Breast epithelium (tissue), 4 donors: ENCODE data around the gene LILRB2. TPM values are rescaled to one million over a fixed set of nuclear protein-coding genes. Genes with fewer than 3 reads are reported as not detected.
"Not testable (repeated sequence)": the region's sequence is repeated elsewhere in the genome, so short reads cannot be mapped to it uniquely, and the experiment has no call there.

ENCODE experiments used
- DNase-seq, 2 donors: peaks; one replicate each; pipeline ENCODE4 v3.0.0-alpha.2; 2019; ENCODE audit warnings: low spot score in 2 of 2
- H3K27ac ChIP-seq, 2 donors: fragments of 200-600 bp; sonication (generic) in 1 of 2; one replicate each; pipeline ENCODE4 v1.5.1; 2016 to 2019; ENCODE audit warnings: mild to moderate bottlenecking in 1 of 2
- H3K27me3 ChIP-seq, 2 donors: fragments of 200-600 bp; sonication (generic) in 1 of 2; one replicate each; pipeline versions ENCODE4 v1.5.1 to v1.6.0; 2017 to 2019; ENCODE audit warnings: control low read depth in 1 of 2, mild to moderate bottlenecking in 1 of 2
- H3K36me3 ChIP-seq: fragments of 200-600 bp; one replicate; pipeline ENCODE4 v1.5.1; 2019
- H3K4me1 ChIP-seq, 2 donors: fragments of 200-600 bp; sonication (generic); one replicate each; pipeline ENCODE4 v1.5.1; 2016 to 2019; ENCODE audit warnings: control low read depth in 1 of 2
- H3K4me3 ChIP-seq, 3 donors: fragments of 200-600 bp; sonication (generic); 1 replicate in 2 of 3; 2 replicates in 1 of 3; pipeline ENCODE4 v1.5.1; 2016 to 2019; ENCODE audit warnings: mild to moderate bottlenecking in 3 of 3, moderate library complexity in 2 of 3
- H3K9me3 ChIP-seq, 2 donors: fragments of 200-600 bp; sonication (generic) in 1 of 2; one replicate each; pipeline ENCODE4 v1.5.1; 2016 to 2019; ENCODE audit warnings: control low read depth in 1 of 2
- CTCF ChIP-seq, 3 donors: fragments of 450-650 bp; IDR thresholded peaks; one replicate each; pipeline ENCODE4 v1.5.1; 2016 to 2017; ENCODE audit warnings: antibody characterized with exemption in 3 of 3, mild to moderate bottlenecking in 3 of 3, moderate library complexity in 3 of 3
- POLR2A ChIP-seq: fragments of 450-650 bp; IDR thresholded peaks from one replicate; pipeline ENCODE4 v1.6.1; 2016; ENCODE audit warnings: antibody characterized with exemption, mild to moderate bottlenecking, moderate library complexity
- POLR2AphosphoS5 ChIP-seq, 3 donors: sonication (generic); formaldehyde crosslinking; IDR thresholded peaks; one replicate each; pipeline ENCODE4 v1.6.1; 2017; ENCODE audit warnings: antibody characterized with exemption in 3 of 3
- intact Hi-C: fragments of 100-400 bp; cut with DNase I; formaldehyde crosslinking; loops from one replicate; pipeline ENCODE4 v1.15.1; 2023; ENCODE audit warnings: low total_unique reads
- total RNA-seq, 3 donors: library from RNA; depleted of rRNA; stranded (reverse); fragments of >200 nt; gene quantifications; one replicate each; pipeline ENCODE4 v1.1.0, GENCODE V29; 2016

LILRB2 gene
- total RNA-seq, 3 donors from 2014 or later = 0.98 to 3.5 (median 1.8) TPM

GRCh38 chr19:54297759-54298305 is 16.9 kb upstream of the LILRB2 start:
- H3K9me3 ChIP-seq = peaks cover 0 to 10% of the 10 kb centered on the region in 2 donors
- no peaks in the 10 kb centered on the region for H3K36me3 ChIP-seq
- H3K4me1 ChIP-seq = no peaks in the 10 kb centered on the region
- DNase-seq = peak in 1 of 2 donors; percentile 25
- no peak overlapping the region for H3K4me3 ChIP-seq
- peaks cover 0 to 18% of the 10 kb centered on the region in 2 donors for H3K27me3 ChIP-seq
- TF ChIP-seq CTCF (IDR thresholded peaks at IDR 0.05) = no peak
- no peak for TF ChIP-seq POLR2A
- no peak for TF ChIP-seq POLR2AphosphoS5 (IDR thresholded peaks at IDR 0.05)
- no peak overlapping the region for H3K27ac ChIP-seq
- intact Hi-C loops = no loop called here

DNA sequence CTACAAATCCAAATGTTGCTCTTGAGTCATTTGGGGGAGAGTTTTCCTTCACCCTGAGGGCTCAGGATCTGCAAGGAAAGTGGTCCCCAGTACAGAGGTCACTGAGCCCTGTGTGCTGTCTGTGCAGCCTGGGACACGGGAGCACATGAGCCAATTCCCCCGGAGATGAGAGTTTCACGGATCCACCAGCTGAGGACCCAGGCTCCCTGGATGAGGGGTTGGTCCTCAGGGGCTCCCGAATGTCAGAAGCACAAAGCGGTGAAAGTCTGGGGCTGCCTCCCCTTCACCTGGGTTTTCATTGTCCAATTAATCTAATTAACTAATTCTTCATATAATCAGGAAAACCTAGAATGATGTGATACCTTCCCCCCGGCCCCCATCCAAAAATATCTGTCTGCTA is 13.6 kb upstream of the LILRB2 start:
- intact Hi-C loops = no loop called here
- Histone ChIP-seq H3K4me3 (no peak overlapping the region), H3K4me1 (no peaks in the 10 kb centered on the region), H3K27ac (no peak overlapping the region), H3K36me3 (no peaks in the 10 kb centered on the region), H3K9me3 (peaks cover 0 to 10% of the 10 kb centered on the region in 2 donors), H3K27me3 (peaks cover 0 to 15% of the 10 kb centered on the region in 2 donors)
- peak in 1 of 2 donors; percentile 12 for DNase-seq
- TF ChIP-seq POLR2A = no peak
- no peak for TF ChIP-seq POLR2AphosphoS5 (IDR thresholded peaks at IDR 0.05)
- TF ChIP-seq CTCF (IDR thresholded peaks at IDR 0.05) = no peak

- H3K36me3 ChIP-seq, H3K4me1 ChIP-seq, H3K4me3 ChIP-seq, H3K27me3 ChIP-seq, H3K9me3 ChIP-seq, intact Hi-C loops, H3K27ac ChIP-seq, DNase-seq: not testable (repeated sequence)
Observed at GRCh38 chr19:54289160-54289559, 8.2 kb upstream of the LILRB2 start.

DNA sequence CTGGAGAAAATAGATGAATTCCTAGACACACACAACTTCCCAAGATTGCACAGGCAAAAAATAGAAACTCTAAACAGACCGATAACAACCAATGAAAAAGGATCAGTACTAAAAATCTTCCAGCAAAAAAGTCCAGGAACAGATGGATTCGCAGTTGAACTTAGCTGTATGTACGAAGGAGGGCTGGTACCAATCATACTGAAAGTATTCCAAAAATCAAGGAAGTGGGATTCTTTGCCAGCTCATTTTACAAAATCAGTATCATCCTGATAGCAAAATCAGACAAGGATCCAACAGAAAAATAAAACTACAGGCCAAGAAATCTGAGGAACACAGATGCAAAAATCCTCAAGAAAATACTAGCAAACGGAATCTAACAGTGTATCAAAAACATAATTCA is 6.5 kb upstream of the LILRB2 start:
- Histone ChIP-seq H3K36me3 (no peaks in the 10 kb centered on the region), H3K4me1 (no peaks in the 10 kb centered on the region), H3K4me3 (no peak overlapping the region), H3K27me3 (peaks cover 0 to 18% of the 10 kb centered on the region in 2 donors), H3K9me3 (no peaks in the 10 kb centered on the region), H3K27ac (no peak overlapping the region)
- TF ChIP-seq POLR2A = no peak
- no peak for TF ChIP-seq CTCF (IDR thresholded peaks at IDR 0.05)
- TF ChIP-seq POLR2AphosphoS5 (IDR thresholded peaks at IDR 0.05) = no peak
- DNase-seq = no peak
- intact Hi-C loops = no loop called here

GRCh38 chr19:54286283-54286682 is 5.4 kb upstream of the LILRB2 start:
- H3K9me3 ChIP-seq, H3K36me3 ChIP-seq, DNase-seq, intact Hi-C loops, H3K4me1 ChIP-seq, H3K27ac ChIP-seq, H3K4me3 ChIP-seq: not testable (repeated sequence)
- H3K27me3 ChIP-seq = peaks cover 0 to 22% of the 10 kb centered on the region in 2 donors

GRCh38 chr19:54285427-54286056 is 4.6 kb upstream of the LILRB2 start:
- H3K36me3 ChIP-seq, H3K4me1 ChIP-seq, H3K9me3 ChIP-seq, H3K27ac ChIP-seq, intact Hi-C loops, H3K4me3 ChIP-seq, DNase-seq: not testable (repeated sequence)
- peaks cover 0 to 24% of the 10 kb centered on the region in 2 donors for H3K27me3 ChIP-seq
